ENCODE results near the gene BTBD9.

GRCh38 chr6:38282911-38283310 is 356.8 kb downstream of the BTBD9 start:
- TF ChIP-seq CTCF (IDR thresholded peaks at IDR 0.05): no peak
- no peak for TF ChIP-seq POLR2A (IDR thresholded peaks at IDR 0.05)
